GM18907 (cell line): ENCODE data around the gene BDNF.
"Not testable (repeated sequence)": the region's sequence is repeated elsewhere in the genome, so short reads cannot be mapped to it uniquely, and the experiment has no call there.

Experiments
- ATAC-seq: cut with Tn5 transposase; IDR thresholded peaks from one replicate; pipeline ENCODE4 v1.9.1; 2021; ENCODE audit warnings: mild to moderate bottlenecking, moderate library complexity; ENCODE audit not compliant: unreplicated experiment

Gene BDNF

DNA sequence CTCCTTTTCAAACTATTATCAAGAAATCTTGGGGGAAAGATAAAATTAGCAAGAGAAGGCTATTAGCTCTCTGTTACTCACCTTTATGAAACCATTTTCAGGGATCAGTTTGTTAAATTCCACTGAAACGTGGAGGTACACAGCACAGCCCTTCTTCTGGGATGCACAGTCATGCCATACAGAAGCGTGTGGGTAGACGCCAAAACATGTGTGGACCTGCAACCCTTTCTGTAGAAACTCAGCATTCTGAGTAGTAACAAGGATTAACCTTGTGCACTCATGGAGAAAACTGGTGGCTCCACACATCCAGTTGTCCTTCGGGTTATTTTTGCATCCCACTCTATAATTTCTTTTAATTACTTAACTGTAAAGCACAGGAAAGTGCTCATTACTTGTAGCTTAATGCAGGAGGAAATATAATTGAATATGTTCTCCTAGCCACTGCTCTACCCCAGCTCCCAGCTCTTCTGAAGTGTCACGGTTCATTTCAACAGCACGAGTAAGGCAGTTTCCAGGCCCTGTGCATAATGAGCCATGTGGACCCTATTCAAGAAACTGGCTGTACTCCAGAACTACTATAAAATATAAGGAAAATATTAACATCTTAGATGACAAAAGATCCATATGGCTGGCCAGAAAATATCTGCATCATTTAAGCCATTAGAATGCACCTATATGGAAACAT is 26.1 kb downstream of the BDNF start:
- no peak for ATAC-seq

DNA sequence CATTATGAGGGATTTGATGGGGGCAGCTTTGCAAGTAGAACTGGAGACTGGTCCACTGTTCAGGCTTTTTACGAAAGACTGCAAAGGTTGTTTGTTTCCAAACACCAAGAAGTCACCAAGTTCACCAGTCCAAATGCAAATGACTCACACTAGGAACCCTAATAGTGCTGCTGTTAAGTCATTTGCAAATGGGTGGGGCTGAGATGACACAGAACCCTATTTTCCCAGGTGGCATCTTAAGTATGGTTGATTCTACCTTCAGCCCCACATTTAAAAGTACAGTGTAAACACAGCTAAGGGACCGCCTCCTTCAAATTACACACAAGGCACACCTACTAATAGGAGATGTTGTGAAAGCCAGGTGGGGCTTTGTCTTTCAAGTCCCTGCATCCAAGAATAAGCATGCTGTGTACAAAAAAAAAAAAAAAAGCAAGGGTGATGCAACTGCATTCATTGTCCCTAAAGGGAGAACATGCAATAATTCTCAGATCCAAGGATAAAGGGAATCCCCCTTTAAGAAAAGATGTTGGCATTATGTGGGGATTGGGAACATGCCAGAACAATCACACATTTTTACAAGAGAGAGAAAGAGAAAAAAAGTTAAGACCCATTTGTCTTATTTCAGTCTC is 27.3 kb downstream of the BDNF start:
- ATAC-seq: no peak

DNA sequence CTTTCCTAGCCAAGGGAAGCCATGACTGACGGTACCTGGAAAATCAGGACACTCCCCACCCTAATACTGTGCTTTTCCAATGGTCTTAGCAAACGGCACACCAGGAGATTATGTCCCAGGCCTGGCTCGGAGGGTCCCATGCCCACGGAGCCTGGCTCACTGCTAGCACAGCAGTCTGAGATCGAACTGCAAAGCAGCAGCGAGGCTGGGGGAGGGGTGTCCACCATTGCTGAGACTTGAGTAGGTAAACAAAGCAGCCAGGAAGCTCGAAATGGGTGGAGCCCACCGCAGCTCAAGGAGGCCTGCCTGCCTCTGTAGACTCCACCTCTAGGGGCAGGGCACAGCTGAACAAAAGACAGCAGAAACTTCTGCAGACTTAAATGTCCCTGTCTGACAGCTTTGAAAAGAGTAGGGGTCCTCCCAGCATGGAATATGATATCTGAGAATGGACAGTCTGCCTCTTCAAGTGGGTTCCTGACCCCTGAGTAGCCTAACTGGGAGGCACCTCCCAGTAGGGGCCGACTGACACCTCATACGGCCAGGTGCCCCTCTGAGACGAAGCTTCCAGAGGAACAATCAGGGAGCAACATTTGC is 34.6 kb downstream of the BDNF start:
- ATAC-seq: not testable (repeated sequence)

DNA sequence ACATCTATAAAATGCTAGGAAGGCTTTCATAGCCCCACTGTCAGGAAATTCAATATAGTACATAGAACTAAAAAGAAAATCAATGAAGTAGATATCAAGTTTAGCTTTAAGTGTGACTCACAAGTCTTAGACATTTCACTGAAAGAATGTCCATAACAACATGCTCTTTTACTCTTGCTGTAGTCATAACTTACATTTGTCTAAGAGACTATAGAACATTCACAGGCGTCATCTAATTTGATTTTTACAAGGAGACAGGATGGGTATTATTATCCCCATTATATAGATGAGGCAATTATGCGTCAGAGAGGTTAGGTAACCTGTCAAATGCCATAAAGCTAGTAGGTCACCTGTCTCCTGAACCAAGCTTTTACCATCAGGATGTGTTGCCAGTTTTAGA is 36.9 kb downstream of the BDNF start:
- ATAC-seq: no peak

DNA sequence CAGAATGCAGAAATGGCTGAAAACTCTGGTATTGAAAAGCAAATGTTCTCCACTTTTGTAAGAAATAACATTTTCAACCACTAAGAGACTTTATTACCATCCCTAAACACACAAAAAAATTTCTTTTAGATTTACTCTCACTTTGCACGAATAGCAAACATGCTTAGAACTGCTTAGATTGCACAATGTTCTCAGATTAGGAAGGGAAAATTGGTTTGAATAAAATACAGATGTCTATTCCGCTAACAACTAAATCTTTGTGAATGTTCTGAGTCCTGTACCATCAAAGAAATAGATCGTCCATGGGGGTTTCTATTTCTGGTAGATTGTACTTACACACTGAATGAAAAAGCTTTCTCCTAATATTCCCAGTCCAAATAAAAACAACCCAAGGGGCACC is 40.1 kb downstream of the BDNF start:
- no peak for ATAC-seq

DNA sequence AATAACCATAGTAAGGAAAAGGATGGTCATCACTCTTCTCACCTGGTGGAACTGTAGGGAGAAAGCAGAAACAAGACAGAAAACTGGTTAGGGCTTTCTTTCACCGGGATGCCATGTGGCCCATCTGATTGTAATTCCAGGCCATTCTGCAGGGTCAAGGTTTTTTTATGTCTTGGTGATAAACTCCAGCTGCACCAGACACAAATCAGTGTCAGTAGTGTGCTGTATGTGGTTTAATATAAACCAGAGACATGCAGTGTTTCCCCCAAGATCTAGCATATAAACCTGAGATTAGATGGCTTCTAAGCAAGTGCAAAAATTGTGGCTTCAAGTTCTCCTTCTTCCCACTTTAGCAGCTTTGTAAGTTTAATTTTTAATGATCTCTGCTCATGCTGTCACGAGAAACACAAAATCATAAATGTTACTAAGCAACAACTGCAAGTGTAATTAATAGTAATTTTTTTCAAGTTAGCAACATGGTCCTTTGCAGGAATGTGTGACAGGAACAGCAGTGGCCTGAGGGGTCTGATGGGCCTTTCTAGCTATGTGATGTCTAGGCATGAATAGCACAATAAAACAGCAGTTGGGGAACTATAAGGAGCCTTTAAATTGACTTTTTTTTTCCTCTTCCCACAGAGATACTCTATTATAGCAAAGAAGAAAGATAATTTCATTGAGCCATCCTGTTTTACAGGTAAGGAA is 41.6 kb downstream of the BDNF start:
- no peak for ATAC-seq

DNA sequence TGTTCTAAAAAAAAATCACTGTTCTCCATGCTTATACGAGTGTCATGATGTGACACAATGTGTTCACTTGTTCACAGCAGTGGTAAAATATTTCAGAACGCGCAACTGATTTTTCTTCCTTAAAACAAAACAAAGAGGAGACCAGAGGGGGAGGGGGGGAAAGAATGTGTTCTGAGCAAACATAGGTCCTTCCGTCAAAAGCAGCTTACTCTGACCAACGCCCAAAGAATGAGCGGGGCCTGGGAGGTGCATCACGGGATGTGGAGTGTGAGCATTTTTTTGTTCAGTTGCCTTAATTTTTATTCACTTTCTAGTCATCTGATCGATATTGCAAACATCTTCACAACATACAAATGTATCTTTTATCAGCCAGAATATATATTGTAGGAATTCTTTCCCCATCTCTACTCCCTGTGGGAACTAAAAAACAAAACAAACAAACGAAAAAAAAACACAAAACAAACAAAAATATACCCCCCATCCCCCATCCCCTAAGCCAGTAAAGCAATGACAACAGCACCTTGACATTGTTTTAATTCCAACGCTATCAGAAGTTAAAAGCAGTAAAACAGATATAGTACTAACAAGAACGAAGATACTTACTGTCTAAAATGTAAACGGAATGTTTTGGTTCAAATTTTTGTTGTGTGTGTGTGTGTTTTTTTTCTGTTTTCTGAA is 43.3 kb downstream of the BDNF start:
- no peak for ATAC-seq

DNA sequence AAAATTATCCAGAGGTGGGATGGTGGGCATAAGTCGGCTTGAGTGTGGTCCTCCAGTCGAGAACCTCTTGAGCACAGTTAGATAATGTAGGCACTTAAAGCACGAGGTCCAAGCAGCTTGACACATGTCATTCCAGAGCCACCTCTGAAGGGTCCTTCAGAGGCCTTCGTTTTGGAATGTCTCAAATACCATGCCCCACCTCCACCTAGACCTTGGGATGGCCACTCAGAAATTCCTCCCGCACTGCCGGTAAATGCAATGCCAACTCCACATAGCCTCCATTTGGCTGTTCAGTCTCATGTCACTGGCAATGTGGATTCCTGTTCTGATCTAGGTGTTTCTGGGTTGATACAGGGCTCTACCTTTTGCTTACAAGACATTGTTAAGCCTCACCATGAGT is 43.9 kb downstream of the BDNF start:
- ATAC-seq: no peak

DNA sequence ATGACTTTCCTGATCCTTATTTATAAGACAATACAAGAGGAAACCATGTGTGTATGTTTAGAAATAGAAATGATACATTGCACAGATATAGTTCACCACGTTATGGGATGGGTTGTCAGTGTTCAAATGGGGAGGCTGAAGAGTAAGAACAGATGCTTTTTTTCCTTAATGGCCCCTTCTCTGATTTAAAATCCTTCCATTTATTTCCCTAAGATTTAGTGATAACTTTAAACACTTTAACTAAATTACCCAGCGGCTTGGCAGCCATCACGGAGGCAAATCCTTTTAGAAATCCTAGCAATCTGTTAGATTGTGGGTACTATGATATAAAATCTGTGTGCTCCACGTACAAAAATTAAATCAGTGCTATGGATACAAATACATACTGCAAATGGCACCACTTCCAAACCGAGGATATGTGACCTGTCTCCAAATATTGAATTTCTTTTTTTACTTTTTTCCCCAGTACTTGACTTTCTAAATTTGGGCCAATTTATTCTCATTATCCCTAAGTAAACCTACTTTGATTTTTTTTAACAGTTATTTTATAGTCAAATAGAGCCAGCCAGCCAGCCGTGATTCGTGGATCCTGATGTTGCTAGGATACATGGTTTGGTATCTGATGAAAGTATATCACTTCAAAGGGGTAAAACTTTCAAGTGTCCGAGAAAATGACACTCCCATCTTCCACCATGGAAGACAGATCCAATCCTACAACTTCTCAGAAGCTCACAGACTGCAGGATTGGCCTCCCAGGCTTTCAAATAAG is 46.1 kb downstream of the BDNF start:
- no peak for ATAC-seq

DNA sequence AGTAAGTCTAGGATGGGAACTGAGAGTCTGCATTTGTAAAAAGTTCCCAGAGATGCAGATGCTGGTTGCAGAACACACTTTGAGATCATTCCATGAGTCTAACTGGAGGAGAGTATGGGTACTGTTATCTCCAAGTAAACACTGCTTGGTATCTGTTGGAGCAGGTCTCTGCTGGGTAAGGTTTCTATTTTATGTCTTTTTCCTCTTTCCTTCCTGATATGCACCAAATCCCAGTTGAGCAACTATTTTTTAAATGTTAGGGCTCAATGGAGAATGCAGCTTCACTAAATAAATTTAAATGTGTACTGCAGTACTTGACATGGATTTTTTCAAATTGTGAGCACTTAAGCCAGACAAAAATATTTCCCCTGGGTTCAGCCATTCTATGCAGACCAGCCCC is 48.5 kb downstream of the BDNF start:
- ATAC-seq: no peak

DNA sequence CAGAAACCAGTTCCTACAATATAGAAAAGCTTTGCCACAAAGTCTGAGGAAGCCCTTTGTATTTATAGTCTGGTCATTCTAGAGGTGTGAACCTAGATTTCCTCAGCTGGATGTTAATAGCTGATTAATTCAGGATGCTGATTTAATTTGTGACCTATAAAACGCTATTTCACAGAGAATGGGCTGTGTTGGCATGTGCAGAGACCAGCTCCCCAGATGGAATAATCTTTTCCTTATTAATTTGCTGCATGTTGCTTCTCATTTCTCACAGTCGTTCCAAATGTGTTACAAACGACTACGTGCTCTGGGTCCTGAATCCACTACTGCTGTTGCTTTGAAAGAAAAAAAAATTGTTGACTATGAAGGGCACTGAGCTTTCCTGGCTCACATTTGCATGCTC is 49.3 kb downstream of the BDNF start:
- ATAC-seq: no peak

DNA sequence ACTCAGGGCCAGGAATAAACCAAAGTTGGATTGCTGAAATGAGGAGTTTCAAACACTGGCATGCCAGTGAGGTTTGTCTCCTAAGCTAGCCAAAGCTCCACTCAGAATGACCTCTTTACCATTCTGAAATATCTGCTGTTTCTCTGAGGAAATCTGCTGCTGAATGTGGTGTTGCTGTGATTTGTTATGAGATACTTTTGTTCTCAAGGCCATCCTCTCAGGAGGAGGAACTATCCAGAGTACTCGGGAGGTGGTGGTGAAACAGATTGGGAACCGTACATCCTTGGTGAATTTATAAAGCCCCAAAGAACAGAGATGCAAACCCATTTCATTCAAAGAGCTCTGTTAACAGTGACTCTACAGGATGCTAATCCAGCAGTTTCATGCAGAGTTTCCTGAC is 50.5 kb downstream of the BDNF start:
- ATAC-seq: no peak

DNA sequence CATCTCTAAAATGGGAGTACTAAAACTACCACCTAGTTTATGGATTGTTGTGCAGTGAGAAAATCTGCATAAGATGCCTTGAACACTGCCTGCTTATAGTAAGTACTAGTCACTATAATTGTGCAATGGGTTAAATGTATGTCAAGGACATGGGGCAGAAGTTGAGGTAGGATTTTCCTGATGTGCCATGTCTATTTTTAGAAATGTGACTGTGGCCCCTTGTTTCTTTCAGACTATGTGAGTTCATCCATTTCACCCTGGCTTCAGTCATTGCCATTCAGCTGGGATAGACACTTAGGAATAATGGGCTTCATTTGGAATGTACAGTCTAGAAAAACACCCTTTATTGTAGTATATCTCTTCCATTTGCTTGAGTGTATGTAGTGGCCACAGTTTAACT is 51.4 kb downstream of the BDNF start:
- no peak for ATAC-seq

DNA sequence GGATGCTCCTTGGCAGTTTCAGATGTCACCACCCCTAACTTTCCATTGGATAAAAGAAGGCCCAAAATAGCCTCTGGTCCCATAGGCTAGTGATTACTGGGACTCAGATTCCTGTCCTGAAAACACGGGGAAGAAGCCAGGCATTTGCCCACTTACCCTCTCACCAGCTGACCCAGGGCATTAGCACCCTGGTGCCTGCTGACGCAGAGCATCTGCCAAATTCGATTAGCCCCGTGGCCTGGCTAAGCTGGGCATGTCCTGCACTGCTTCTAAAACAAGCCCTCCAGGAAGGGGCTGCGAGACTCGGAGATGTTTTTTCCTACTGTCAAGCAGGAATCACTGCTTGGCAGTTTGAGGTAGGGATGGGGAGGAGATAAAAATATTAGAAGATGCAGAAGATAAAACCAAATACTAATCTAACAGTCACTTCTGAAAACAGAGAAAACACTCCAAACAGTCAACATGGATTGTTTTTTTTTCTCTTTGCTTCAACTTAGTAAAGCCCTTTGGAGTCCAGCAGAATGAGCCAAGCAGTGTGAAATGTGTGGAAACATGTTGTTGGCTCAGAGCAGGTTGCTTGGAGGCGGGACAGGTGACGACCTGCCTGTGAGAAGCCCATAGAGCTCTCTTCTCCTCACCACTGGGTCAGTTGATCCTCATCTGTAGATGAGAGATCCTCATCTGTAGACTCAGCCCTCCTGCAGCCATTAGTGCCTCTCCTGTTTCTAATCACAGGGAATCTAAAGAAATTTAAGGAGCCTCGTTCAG is 54.0 kb downstream of the BDNF start:
- no peak for ATAC-seq

DNA sequence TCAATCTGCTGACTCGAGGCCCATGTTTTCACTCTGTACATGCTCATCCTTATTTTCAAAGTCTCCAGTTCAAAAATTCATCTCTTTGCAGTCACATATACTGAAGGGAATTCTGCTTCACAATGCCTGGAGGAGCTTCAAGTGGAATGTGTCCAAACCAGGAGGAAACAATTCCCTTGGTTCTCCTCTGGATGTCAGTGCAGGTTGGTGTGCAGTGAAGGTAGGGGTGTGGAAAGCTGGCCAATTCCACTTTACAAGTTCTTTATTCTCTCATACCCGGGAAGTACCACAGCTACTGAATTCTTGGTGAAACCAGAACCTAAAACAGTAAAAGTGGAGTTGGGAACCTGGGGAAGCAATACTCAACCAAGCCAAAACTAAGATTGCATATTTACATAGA is 57.3 kb downstream of the BDNF start:
- no peak for ATAC-seq

DNA sequence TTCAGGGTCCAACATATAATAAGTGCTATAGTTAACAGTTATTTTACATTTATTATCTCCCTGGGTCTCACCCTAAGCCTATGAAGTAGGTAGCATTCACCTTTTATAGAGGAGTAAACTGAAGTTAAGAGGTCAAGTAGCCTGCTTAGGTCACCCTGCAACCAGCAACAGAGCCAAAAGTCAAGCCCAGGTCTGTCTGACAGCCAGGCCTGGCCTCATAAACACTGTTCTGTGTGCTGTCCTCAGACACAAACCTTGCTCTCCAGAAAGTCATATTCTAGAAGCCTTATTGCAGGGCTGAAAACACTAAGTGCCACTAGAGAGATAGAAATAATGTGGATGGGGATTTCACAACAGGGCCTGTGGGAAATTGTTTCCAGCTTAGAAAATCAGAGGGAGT is 59.3 kb downstream of the BDNF start:
- no peak for ATAC-seq

DNA sequence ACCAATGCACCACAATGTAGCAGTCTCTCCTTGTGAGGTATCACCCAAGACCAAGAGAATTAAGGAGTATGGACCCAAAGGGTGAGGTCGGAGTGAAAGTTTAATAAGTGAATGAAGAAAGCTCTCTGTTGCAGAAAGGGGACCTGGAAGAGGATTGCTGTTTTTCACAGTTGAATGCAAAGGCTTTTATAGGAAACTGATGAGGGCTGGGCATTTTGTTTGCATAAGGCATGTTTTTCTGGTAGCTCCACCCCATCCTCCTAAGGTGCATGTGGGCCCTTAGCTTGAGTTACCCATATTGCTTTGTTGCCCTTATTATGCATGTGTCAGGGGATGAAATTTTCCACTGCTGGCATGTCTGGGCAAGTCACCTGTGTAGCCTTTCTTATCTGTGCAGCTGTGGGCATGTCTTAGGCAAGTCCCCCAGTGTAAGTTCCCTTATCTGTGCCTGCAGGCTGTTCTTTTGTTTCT is 64.7 kb downstream of the BDNF start:
- ATAC-seq: no peak

DNA sequence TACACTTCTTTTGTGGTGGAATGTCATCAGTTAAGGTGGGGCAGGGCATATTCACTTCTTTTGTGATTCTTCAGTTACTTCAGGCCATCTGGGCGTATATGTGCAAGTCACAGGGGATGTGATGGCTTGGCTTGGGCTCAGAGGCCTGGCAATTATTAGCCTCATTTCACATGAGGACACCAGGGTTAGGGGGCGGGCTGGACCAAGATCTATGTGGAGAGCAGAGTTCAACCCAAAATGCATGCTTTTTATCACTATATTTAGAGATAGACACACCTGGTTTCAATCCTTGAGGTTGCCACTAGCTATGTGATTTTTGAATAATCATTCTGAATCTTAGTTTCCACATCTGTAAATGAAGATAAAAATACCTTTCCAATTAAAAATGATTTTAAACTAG is 65.5 kb downstream of the BDNF start:
- not testable (repeated sequence) for ATAC-seq

DNA sequence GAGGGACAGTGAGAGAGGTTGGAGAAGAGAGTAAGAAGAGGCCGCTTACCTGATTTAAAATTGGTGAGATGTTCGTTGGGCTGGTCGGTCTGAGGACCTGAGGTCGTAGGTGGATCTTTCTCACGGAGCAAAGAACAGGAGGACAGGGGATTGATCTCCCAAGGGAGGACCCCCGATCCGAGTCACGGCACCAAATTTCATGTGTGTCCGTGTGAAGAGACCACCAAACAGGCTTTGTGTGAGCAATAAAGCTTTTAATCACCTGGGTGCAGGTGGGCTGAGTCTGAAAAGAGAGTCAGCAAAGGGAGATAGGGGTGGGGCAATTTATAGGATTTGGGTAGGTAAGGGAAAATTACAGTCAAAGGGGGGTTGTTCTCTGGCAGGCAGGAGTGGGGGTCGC is 66.0 kb downstream of the BDNF start:
- ATAC-seq: not testable (repeated sequence)

DNA sequence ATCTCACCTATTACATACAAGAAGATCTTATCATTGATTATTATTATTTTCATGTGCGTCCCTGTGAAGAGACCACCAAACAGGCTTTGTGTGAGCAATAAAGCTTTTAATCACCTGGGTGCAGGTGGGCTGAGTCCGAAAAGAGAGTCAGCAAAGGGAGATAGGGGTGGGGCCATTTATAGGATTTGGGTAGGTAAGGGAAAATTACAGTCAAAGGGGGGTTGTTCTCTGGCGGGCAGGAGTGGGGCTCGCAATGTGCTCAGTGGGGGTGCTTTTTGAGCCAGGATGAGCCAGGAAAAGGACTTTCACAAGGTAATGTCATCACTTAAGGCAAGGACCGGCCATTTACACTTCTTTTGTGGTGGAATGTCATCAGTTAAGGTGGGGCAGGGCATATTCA is 71.2 kb downstream of the BDNF start:
- ATAC-seq: not testable (repeated sequence)
